NCI-H2227 (cell line): Measurements from ENCODE around the gene FOXE1.

Experiments used
- DNase-seq: peaks from one replicate; lab custom pipeline; 2025; ENCODE audit not compliant: unreplicated experiment; lab: John Stamatoyannopoulos, UW

Gene FOXE1

GRCh38 chr9:97864396-97864795 lies 11.4 kb downstream of the FOXE1 start:
- no peak for DNase-seq

GRCh38 chr9:97866300-97866699 lies 13.3 kb downstream of the FOXE1 start:
- DNase-seq = no peak

GRCh38 chr9:97866848-97867247 lies 13.8 kb downstream of the FOXE1 start:
- no peak for DNase-seq

- DNase-seq = no peak
Measured at GRCh38 chr9:97868859-97869258, 15.8 kb downstream of the FOXE1 start.

- DNase-seq = no peak
Measured at GRCh38 chr9:97873425-97873824, 20.4 kb downstream of the FOXE1 start.

GRCh38 chr9:97873882-97874281 lies 20.9 kb downstream of the FOXE1 start:
- DNase-seq = no peak

GRCh38 chr9:97874624-97875023 lies 21.6 kb downstream of the FOXE1 start:
- DNase-seq = no peak

- no peak for DNase-seq
Measured at GRCh38 chr9:97875111-97875510, 22.1 kb downstream of the FOXE1 start.

GRCh38 chr9:97876061-97876460 lies 23.0 kb downstream of the FOXE1 start:
- DNase-seq = no peak

GRCh38 chr9:97880336-97880735 lies 27.3 kb downstream of the FOXE1 start:
- DNase-seq = no peak

GRCh38 chr9:97889941-97890887 lies 37.2 kb downstream of the FOXE1 start:
- no peak for DNase-seq

- no peak for DNase-seq
Measured at GRCh38 chr9:97891736-97892135, 38.7 kb downstream of the FOXE1 start.

GRCh38 chr9:97892421-97892820 lies 39.4 kb downstream of the FOXE1 start:
- DNase-seq = no peak

- DNase-seq = no peak
Measured at GRCh38 chr9:97895211-97895610, 42.2 kb downstream of the FOXE1 start.

GRCh38 chr9:97895695-97896332 lies 42.8 kb downstream of the FOXE1 start:
- no peak for DNase-seq

- no peak for DNase-seq
Measured at GRCh38 chr9:97900103-97900737, 47.2 kb downstream of the FOXE1 start.

GRCh38 chr9:97900738-97901565 lies 47.9 kb downstream of the FOXE1 start:
- peak; percentile 36 for DNase-seq

GRCh38 chr9:97903177-97903576 lies 50.2 kb downstream of the FOXE1 start:
- no peak for DNase-seq

GRCh38 chr9:97904725-97905124 lies 51.7 kb downstream of the FOXE1 start:
- DNase-seq = no peak

GRCh38 chr9:97905228-97905627 lies 52.2 kb downstream of the FOXE1 start:
- DNase-seq = no peak
